HG03066 (cell line): ENCODE data around the gene TBC1D9B.

Experiments
- ATAC-seq: cut with Tn5 transposase; IDR thresholded peaks from one replicate; pipeline ENCODE4 v1.9.1; 2021; ENCODE audit warnings: low read depth; ENCODE audit not compliant: unreplicated experiment

The TBC1D9B gene

DNA sequence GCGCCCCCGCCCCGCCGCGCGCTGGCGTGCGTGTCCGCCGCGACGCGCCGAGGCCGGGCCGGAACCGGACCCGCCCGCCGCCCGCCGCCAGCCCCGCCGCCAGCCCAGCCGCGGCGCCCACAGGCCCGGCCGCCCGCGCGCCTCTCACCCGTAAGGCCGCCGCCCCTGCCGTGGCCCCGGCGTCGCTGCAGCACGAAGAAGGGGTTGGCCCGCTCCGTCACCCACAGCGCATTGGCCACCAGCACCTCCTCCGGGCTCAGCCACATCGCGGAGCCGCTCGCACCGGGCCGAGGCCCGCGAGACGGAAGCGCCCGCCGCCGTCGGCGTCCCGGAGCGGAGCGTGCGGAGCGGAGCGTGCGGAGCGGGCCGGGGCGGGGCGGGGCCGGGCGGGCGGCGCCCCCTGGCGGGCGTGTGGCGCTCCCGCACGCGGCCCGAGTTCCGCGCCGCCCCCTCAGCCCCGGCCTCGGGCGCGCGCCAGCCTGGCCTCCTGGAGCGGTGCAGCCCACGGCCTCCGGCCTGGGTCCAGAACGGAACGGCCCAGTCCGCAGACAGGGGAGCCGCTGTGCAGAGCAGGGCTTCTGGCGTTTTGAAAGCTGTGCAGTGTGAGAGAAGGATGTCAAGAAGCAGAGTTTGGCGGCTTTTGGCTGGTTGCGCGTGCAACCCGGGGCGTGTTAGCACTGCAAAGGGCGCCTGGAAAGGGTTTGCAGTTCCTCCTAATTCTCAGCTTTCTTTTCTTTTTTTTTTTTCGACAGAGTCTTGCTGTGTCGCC lies at the start of gene TBC1D9B:
TBC1D9B (minus strand) TSS at position 342 of the 769 bp plus-strand sequence; CDS start at position 266, 76 bp downstream.
- peak; percentile 89 for ATAC-seq

DNA sequence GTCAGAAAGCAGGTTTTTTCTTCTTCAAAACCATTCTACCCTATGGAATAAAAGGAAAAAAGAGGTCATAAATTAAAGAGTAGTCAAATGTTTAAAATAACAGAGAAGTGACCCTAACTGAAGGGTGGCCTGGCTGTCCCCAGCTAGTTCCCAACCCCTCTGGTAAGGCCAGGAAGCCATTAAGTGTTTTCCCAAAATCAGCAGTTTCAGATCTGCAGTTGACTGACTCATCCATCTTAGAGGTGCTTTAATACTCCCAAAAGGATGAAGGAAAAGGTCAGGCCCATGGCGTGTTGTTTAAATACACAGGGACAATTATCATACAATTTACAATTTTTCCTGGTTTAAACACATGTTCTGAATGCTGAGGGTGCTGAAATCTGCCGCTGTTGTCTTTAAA lies 47.9 kb upstream of the TBC1D9B start:
- ATAC-seq, result no peak

DNA sequence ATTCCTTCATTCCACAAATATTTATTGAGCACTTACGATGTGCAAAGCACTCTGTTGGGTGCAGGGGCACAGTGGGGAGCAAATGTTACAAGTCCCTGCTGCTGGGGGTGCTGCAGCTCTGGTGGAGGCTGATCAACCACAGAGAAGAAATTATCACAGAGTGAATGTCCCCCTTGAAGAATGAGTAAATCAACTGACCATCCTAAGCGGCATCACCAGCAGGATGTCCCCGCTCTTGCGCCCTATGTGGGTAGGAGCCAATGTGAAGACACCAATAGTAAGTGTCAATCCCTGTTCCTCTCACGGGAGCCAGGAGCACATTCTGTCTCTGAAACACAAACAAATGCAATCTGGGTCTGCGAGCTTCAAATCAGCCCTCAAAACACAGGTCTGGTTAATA lies 47.4 kb upstream of the TBC1D9B start:
- no peak for ATAC-seq

DNA sequence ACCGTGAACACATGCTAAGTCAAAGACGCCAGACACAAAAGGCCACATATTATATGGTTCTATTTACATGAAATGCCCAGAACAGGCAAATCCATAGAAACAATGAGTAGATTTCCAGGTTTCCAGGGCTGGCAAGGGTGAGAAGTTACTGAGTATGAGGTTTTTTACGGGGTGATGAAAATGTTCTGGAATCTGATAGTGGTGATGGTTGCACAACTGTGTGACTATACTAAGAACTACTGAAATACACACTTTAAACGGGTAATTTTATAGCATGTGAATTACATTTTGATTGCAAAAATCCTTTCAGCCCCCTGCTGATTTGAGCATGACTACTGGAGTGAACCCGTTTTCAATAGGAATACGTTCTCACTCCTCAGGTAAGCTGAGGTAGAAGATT lies 46.7 kb upstream of the TBC1D9B start:
- ATAC-seq, result no peak

DNA sequence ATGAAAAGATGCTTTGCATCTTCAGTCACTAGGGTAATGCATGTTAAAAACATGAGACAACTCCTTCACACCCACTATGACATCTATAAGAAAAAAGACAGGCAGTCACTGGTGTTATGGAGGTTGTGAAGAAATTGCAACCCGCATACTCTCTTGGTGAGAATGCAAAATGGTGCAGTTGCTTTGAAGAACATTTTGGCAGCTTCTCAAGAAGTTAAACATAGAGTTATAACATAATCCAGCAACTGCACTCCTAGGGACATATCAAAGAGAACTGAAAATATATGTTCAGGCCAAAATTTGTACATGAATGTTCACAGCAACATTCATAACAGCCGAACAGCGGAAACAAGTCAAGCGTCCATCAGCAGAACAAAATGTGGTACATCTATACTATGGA lies 46.3 kb upstream of the TBC1D9B start:
- ATAC-seq, result no peak

DNA sequence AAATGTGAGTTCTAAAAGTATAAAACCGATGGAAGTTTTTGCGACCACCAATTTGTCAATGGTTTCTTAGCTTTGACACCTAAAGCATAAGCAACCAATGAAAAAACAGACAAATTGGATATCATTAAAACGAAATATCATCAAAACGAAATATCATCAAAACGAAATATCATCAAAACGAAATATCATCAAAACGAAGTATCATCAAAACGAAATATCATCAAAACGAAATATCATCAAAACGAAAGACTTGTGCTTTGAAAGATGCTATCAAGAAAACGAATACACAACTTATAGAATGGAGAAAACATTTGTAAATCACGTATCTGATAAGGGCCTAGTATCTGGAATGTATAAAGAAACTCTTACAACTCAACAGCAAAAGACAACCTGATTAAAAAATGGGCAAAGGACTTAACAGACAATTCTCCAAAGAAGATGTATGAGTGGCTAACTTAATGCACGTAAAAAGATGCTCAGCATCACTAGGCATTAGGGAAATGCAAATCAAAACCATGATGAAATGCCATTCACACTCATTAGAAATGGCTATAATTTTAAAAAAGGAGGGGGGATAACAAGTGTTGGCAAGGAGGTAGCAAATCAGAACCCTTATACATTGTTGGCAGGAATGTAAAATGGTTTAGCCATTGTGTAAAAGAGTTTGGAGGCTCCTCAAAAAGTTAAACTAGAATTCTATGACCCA lies 29.4 kb upstream of the TBC1D9B start:
- no peak for ATAC-seq

DNA sequence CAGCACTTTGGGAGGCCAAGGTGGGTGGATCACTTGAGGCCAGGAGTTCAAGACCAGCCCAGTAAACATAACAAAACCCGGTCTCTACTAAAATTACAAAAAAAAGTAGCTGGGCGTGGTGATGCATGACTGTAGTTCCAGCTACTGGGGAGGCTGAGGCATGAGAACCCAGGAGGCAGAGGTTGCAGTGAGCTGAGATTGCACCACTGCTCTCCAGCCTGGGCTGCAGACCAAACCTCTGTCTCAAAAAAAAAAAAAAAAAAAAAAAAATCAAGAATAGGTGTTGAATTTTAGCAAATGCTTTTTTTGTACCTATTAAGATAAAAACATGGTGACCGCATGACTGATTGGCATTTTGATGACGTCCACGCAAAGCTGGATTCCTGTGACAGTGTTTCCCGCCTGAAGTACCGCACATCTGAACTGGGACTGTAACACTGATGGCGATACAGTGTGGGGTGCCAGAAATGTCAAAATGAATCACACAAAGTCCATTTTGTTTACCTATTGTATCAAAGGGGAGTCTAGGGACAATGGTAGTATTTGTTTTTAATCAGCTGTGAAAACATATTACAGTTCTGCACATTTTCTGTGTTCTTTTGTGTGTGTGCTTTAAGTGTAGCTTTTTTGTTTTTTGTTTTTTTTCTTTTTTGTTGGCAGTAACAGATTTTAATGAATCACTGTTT lies 23.2 kb upstream of the TBC1D9B start:
- no peak for ATAC-seq

DNA sequence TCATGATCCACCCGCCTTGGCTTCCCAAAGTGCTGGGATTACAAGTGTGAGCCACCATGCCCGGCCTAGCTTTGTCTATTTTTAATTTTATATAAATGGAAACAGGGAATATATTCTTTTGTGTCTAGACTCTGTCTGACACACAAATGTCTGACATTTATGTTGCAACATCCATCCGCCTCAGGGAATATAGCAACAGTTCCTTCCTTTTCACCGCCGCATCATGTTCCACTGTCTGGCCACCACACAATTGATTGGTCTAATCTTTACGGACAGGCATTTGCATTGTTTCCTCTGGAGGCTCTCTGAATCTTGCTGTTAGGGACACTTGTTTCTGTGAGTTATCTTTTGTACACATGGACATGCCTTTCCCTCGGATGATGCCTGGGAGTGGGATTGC lies 20.1 kb upstream of the TBC1D9B start:
- no peak for ATAC-seq

DNA sequence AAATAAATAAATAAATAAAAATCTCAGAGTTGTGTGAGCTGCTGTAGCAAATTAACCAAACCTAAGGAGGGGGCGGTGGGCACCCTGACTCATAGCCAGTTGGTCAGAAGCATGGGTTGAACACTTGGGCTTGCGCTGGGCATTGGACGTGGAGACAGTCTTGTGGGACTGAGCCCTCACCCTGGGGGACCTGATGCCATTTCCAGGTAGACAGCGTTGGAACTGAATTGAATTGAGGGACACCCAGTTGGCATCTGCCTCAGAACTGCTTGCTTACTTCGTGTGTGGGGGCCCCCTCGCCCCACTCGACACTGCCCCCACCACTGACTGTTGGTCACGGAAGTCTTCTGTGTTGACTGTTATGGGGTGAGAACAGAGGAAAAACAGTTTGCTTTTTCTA lies 19.0 kb upstream of the TBC1D9B start:
- no peak for ATAC-seq

DNA sequence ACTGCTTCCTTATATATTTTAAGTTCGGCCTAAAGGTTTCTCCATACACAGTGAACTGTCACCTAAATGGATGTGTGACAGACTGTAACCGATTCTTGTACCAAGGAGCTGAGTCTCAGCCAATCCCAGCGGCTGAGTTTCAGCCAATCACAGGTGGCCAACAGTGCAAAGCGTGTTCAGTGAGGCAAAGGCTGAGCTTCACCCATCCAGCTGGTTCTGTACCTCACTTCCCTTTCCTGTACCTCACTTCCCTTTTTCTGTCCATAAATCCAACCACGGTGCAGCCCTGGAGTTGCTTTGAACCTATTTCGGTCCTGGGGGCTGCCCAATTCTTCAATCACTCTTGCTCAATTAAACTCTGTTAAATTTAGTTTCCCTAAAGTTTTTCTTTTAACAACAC lies 15.7 kb upstream of the TBC1D9B start:
- no peak for ATAC-seq

DNA sequence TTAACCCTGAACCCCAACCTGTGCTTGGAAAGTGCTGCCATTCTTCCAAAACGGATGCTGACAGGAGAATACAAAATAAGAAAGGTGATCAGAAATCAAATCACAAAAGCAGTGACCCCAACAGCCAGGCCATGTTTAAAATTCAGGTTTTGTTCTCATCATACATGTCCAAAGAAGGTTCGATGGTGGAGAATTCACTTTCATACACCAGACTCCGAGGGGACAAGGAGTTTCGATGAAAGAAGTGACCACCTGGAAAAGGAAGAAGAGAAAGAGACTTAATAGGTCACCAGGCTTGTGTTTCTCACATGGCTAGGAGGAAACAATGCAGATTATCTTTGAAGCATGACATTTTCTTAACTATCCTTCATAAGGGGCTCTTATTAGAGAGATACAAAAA lies 12.5 kb upstream of the TBC1D9B start:
- ATAC-seq, result no peak

DNA sequence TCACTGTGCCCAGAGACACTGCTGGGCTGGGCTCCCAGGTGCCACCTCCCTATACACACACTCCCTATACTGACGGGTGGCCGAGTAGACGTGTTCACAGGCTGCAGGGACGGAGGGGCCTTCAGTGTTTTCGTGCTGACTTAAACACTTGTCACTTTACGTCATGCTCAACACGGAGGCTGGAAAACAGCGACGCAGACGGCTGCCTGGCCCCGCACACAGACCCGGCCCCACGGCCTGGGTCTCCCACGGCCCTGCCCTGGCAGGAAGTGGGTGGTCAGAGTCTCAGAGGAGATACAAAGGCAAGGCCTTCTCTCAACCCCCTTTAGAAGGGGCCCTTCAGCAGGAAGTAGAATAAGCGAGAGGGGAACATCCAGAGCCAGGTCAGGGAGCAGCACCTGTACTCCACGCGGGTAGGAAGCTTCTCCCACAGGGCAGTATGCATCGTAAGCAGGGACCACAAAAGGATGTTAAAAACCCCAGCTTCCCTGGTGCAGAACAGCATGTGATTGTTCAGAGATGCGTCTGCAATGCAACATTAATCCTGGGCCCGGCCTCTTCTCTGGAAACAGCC lies 11.9 kb upstream of the TBC1D9B start:
- no peak for ATAC-seq

DNA sequence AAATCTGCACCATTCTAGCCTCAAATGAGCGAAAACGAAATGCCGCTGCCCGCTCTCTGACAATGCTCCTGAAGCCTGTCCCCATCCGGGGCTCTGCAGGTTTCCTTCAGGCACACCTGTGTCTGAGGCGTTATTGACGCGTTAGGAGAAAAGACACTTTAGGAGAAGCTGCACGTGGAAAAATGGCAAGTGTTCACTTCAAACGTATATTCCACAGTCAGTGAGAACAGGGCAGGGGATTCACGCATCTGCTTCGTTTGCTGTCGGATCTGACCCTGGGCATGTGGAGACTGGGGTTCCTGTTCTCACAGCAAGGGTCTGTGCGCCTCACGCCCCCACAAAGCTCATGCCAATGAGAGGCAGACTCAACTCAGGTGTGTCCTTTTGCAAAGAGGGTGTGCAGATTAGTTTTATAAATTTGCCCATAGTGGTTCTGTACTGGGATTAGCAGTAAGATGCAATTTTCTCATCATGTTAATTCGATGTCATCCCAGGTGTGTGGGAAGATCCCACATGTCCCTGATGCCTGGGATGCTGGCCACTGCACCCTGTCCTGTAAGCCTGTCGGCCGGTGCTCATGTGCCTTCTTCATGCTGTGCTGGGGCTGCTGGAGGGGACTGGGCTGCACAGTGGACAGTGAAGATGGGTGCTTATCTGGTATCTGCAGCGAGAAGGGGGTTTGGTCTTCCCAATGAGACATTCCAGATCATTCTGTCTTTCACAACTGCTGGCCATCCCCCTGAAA lies 11.2 kb upstream of the TBC1D9B start:
- no peak for ATAC-seq

DNA sequence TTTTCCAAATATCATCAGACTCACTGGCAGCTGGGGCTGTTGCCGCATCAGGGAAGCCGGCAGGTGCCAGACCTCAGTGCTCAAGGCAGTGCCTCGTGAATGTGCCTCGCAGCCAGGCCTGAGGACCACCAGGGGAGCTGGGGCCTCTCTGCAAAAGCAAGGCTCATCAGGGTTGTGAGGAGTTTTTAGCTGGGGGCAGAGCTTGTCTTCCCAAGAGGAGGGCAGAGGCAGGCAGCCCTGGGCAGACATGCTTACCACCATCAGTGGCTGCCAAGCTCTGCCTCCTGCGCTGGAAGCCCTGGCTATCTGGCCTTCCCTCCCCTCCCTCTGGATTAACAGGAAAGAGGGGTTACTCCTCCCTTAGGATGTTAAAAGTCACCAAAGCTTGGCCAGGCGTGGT lies 8.8 kb upstream of the TBC1D9B start:
- ATAC-seq, result no peak

DNA sequence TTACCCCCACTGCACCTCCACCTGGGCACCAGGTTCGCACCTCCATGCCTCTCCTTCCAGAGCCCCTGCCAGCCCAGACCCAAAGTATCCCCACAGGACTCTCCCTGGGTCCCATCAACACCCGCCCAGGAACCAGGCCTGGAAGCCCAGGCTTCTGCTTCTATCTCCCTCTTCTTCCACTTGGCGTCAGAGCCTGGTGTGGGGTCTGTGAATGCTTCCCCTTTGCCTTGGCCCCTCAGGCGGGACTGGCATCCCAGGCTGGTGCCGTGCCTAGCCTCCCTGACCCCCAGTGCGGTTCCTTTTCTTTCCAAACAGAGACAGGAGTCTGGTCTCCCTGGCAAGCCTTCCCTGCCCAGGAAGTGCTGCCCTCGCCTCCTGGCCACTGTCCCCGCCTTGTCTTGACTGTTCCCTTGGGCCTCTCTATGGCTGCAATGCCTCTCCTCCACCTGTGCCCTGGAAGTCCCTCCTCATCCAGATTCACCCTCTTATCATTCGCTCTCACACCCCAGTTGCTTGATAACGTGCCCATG lies 7.8 kb upstream of the TBC1D9B start:
- no peak for ATAC-seq

DNA sequence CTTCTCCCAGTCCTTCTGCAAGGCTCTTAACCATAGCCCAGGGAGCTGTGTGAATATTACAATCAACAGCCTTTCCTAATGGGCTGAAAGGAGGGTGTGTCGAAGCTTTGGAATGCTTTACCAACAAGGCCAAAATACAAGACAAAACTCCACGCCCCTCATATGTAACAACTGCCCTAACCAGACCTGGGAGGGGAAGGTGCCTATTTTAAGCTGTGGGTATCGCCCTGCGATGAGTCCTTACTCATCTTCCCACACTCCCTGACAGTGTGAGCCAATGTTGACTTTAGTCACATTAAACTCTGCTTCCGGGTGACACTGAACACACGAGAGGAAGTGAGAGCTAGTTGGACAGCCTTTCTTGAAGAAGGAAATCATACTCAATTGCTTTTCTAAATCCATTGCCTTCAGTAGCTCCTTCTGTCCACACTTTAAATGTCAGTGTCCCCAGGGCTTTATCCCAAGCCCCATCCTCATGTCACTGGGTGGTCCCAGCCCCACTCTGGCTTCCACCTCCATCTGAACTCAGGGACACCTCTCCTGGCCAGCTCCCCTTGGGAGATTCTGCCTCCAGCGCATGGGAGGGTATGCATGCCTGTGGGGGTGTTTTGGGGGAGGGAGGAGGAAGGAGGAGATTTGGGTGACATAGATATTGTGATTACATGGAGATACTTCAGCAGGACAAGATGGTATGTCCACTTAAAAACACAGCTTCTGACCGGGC lies 6.5 kb upstream of the TBC1D9B start:
- ATAC-seq, result no peak

DNA sequence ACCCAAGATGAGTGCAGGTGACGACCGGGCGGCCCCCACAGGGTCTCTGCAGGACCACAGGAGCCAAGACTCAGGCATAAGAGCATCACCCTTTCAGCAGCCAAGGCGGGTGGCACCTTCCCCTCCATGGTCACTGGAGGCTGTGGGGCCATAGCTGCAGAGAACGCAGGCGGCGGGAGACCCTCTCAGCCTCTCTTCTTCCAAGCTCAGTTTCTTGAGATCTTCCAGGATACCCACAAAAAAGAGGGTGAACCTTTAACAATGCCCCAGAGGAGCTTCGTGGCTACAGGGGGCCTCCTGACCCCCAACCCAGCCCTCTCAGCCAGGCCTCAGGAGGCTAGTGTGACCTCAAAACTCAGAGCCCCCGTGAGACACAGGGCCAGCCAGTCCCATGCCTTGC lies 5.8 kb upstream of the TBC1D9B start:
- ATAC-seq, result no peak

DNA sequence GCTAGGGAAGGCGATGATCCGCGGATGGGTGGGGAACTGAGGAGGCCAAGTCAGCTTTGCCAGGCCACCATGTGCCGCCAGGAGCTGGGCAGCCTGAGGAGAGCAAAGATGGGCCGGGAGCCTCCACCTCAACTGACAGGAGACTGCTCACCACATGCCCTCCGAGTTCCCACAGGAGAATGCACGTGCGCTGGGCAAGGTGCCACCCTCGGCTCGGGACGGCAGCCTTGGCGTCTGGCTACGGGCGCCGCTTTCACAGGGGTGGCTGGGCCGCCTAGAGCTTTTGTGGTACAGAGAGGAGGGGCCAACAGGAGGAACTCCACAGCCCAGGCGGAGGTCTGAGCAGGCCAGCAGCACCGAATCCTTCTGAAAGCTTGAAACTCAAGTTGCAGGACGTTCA lies 5.3 kb upstream of the TBC1D9B start:
- no peak for ATAC-seq

DNA sequence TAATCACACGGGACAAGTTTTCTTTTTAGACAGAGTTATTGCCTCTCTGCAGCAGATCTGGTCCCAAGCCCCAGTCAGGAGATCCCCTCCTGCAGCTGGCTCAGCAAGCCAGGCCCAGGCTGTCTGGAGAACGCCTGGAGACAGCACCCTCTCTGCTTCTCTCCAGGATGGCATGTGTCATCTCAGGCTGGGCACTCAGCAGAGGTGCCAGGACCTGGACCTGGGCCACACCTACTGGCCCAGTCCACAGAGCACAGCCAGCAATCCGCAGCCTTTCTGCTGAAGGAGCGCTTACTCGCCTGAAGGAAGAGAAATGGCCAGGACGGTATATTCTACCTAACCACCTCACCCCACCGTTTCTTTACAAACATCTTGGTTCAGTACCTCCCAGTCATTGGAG lies 4.7 kb upstream of the TBC1D9B start:
- no peak for ATAC-seq

DNA sequence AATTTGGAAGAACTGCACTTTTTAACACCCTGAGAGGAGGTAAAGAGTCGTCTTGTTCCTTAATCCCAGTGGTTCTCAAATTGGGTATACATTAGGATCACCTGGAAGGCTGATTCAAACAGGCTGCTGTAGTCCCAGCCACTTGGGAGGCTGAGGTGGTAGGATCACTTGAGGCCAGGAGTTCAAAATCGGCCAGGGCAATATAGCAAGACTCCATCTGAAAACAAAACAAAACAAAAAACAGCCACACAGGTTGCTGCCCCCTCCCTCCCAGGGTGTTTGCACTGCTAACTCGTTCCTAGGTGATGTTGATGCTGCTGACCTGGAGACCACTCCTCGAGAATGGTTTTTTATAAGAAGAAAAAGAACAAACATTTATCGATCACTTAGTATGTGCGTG lies 1.5 kb upstream of the TBC1D9B start:
- no peak for ATAC-seq
